ENCODE data around the gene RASSF4.
"Not testable (repeated sequence)": the region's sequence is repeated elsewhere in the genome, so short reads cannot be mapped to it uniquely, and the experiment has no call there.

Gene RASSF4

DNA sequence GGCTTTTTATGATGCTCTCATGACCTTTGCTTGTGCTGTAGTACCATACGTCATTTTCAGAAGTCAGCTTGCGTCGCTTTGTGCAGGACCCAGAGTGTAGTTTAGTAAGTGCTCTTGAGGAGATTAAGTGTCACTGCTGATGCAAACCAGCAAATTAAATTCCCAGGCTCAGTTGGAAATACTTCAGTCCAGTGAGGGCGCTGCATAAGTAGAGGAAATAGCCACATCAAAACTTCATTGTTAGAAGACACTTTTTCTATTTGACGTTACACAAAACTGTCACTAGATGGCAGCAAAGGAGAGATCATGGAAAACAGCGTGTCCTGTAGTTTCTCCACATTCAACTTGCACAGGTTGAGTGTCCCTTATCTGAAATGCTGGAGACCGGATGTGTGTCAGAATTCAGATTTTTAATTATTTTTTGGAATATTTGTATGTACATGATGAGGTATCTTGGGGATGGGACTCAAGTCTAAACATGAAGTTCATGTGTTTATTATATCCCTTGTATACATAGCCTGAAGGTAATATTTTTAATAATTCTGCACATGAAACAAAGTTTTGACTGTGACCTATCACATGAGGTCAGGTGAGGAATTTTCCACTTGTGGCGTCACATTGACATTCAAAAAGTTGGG, 49.0 kb downstream of the RASSF4 start:
- DNase-seq: peak; percentile 83

DNA sequence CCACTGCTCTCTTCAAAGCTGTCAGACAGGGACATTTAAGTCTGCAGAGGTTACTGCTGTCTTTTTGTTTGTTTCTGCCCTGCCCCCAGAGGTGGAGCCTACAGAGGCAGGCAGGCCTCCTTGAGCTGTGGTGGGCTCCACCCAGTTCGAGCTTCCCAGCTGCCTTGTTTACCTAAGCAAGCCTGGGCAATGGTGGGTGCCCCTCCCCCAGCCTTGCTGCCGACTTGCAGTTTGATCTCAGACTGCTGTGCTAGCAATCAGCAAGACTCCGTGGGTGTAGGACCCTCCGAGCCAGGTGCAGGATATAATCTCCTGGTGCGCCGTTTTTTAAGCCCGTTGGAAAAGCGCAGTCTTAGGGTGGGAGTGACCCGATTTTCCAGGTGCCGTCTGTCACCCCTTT, 55.0 kb downstream of the RASSF4 start:
- DNase-seq: not testable (repeated sequence)

DNA sequence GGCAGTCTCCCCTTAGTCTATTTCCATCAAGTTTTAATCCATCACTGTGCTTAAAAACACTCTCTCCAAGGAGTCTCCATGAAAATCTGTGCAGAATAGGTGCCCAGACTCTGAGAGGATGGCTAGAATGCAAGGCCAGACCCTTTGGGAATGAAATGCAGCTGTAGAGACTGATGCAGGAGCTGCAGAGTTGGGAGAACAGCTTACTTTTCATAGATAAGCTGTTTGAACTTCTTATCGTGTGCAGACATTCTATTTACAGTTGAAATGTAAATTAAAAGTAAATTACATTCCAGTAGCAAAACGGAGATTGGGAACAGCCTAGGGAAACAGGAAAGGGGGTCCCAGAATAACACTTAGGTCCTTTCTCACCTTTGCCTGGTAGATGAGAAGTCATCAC, 56.0 kb downstream of the RASSF4 start:
- DNase-seq: no peak

GRCh38 chr10:45023426-45023825, 63.8 kb downstream of the RASSF4 start:
- no peak for DNase-seq

DNA sequence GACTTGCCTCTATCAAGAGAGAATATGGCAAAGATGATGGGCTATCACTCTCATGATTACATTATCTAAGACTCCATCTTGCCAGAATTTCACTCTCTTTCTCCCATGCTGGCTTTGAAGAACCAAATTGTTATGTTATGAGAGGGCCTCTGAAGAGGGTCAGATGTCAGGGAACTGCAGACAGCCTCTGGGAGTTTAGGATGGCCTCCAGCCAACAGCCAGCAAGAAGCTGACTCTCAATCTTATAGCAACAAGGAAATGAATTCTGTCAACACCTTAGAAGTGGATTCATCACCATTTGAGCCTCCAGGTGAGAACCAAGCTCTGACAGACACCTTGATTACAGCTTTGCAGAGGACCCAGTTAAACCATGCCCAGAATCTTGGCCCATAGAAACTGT, 74.7 kb downstream of the RASSF4 start:
- no peak for DNase-seq

DNA sequence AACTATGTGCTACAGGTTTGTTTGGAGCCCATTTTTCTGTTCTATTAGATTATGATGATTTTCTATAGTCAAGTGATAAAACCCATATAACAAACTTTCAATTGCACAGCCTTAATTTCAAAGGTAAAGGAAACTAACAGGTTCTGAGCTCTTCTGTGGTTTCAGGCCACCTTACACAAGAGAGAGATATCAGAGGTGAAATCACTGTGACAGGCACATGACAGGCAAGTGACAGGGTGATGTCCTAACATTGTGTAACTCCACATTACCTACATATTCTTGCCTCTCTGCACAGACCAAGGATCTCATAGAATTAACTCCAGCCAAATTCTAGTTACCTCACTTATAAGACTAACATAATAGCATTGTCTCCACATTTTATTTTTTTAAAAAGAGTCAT, 76.1 kb downstream of the RASSF4 start:
- no peak for DNase-seq

GRCh38 chr10:45040921-45041542, 81.4 kb downstream of the RASSF4 start:
- no peak for DNase-seq

- no peak for DNase-seq
These were observed 84.7 kb downstream of the RASSF4 start for GRCh38 chr10:45044290-45044689.

All from fibroblast of skin of abdomen (primary cell).